GM23248 (cell line): ENCODE measurements around the gene ASPSCR1. TPM values are rescaled to one million over a fixed set of nuclear protein-coding genes. Genes with fewer than 3 reads are reported as not detected.

ENCODE experiments used
- DNase-seq: peaks from one replicate; pipeline ENCODE4 v3.0.0-alpha.2; 2015
- H2AFZ ChIP-seq: fragments of 200-600 bp; sonication (generic); 2 replicates; pipeline ENCODE4 v1.6.1; 2016; ENCODE audit warnings: antibody characterized with exemption
- H3F3A ChIP-seq: fragments of 200-600 bp; sonication (generic); 2 replicates; pipeline ENCODE4 v1.6.1; 2016; ENCODE audit warnings: mild to moderate bottlenecking, antibody characterized with exemption, mixed run types; ENCODE audit not compliant: insufficient read depth
- H3K27ac ChIP-seq: fragments of 200-600 bp; sonication (generic); 2 replicates; pipeline ENCODE4 v1.5.1; 2016; ENCODE audit warnings: mild to moderate bottlenecking
- H3K27me3 ChIP-seq: fragments of 200-600 bp; sonication (generic); replicated peaks from 2 replicates; pipeline ENCODE4 v1.6.1; 2016; ENCODE audit warnings: mild to moderate bottlenecking; ENCODE audit not compliant: insufficient read depth
- H3K36me3 ChIP-seq: fragments of 200-600 bp; sonication (generic); 2 replicates; pipeline ENCODE4 v1.6.1; 2016; ENCODE audit warnings: low read depth, mild to moderate bottlenecking
- H3K4me1 ChIP-seq: fragments of 200-600 bp; sonication (generic); 2 replicates; pipeline ENCODE4 v1.6.1; 2016; ENCODE audit warnings: mild to moderate bottlenecking; ENCODE audit not compliant: insufficient read depth
- H3K4me2 ChIP-seq: fragments of 200-600 bp; sonication (generic); one replicate; pipeline ENCODE4 v1.6.1; 2016; ENCODE audit warnings: mild to moderate bottlenecking; ENCODE audit not compliant: unreplicated experiment
- H3K4me3 ChIP-seq: fragments of 200-600 bp; sonication (generic); 2 replicates; pipeline ENCODE4 v1.5.1; 2016; ENCODE audit warnings: mild to moderate bottlenecking
- H3K79me2 ChIP-seq: fragments of 200-600 bp; sonication (generic); 2 replicates; pipeline ENCODE4 v1.6.1; 2016; ENCODE audit warnings: mild to moderate bottlenecking; ENCODE audit not compliant: insufficient read depth
- H3K9ac ChIP-seq: fragments of 200-600 bp; sonication (generic); 2 replicates; pipeline ENCODE4 v1.6.1; 2016; ENCODE audit warnings: mild to moderate bottlenecking
- H3K9me2 ChIP-seq: fragments of 200-600 bp; sonication (generic); 2 replicates; pipeline ENCODE4 v1.6.1; 2016; ENCODE audit warnings: mixed run types, mild to moderate bottlenecking, moderate library complexity; ENCODE audit not compliant: insufficient read depth
- H3K9me3 ChIP-seq: fragments of 200-600 bp; sonication (generic); one replicate; pipeline ENCODE4 v1.6.1; 2017; ENCODE audit warnings: low read depth
- H4K20me1 ChIP-seq: fragments of 200-600 bp; sonication (generic); 2 replicates; pipeline ENCODE4 v1.6.0; 2016; ENCODE audit not compliant: insufficient read depth
- EZH2 ChIP-seq: fragments of 200-600 bp; sonication (generic); IDR thresholded peaks from 2 replicates; pipeline ENCODE4 v1.6.1; 2018; ENCODE audit warnings: antibody characterized with exemption, mild to moderate bottlenecking; ENCODE audit not compliant: insufficient read depth, poor library complexity, severe bottlenecking
- EZH2phosphoT487 ChIP-seq: fragments of 200-600 bp; sonication (generic); IDR thresholded peaks from 2 replicates; pipeline ENCODE4 v1.6.1; 2018; ENCODE audit warnings: antibody characterized with exemption, moderate library complexity, mild to moderate bottlenecking, low read depth; ENCODE audit not compliant: insufficient read depth
- WGBS, 2 experiments: methylation state at CpG; one replicate each; pipeline ENCODE4 v1.1.6; 2015 to 2017; ENCODE audit warnings: low lambda C conversion rate in 2 of 2, low coverage in 1 of 2; ENCODE audit errors: missing lambda C conversion rate in 2 of 2; 5-methylcytosine and 5-hydroxymethylcytosine counted together
- in situ Hi-C: fragments of 300-500 bp; cut with MboI; formaldehyde crosslinking; loops from 2 replicates; pipeline ENCODE4 v1.15.0; 2020
- polyA plus RNA-seq: library from polyadenylated mRNA; unstranded; fragments of >200 nt; fragmentation: Nextera tagmentation; extraction: Ambion mirVana; gene quantifications from 2 replicates; pipeline ENCODE4 v1.2.1, GENCODE V29; 2016
- total RNA-seq: library from RNA; depleted of rRNA; stranded (reverse); fragments of >200 nt; shearing (Covaris generic); gene quantifications from 2 replicates; pipeline ENCODE4 v1.2.3, GENCODE V29; 2014

Gene ASPSCR1
- total and polyA plus RNA-seq, 2 experiments from 2014 or later: 20.6 to 23.5 TPM

DNA sequence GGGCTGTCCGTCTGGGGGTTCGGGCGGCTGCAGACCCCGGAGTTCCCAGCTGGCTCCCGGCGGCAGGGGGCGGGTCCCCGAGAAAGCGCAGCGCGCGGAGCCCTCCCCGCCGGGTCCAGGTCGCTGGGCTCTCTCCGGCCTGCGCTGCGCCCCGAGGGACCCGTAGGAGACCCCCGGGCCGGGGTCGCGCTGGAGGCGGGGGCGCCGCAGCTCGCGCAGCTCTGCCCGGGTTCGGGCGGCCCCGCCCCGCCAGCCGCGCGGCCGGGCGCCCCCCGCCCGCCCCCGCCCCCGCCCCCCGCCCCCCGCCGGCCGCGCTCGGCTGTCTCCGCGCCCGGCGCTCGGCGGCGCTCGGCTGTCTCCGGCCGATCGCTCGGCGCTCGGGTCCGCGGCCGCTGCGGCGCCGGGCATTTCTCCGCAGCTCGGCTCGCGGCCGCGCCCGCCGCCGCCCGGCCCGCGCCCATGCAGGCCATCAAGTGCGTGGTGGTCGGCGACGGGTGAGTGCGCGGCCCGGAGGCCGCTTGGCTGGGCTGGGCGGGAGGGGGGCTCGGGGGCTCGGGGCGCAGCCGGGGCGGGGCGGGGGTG lies 54.0 kb downstream of the ASPSCR1 start, which contains the start of gene RAC3:
TSS of gene RAC3 (plus strand) at position 376 of the 582 bp plus-strand sequence. CDS start at position 460, 84 bp downstream.
- H3K9me2 ChIP-seq: no peaks in the 10 kb centered on the region
- peak within 1 kb of the TSS; percentile 67 for H3K4me3 ChIP-seq
- no peaks in the 10 kb centered on the region for H3K4me1 ChIP-seq
- WGBS, 2 experiments: 1 to 2% methylated on average over 15 to 17 of the region's 96 CpGs
- no peaks in the 10 kb centered on the region for H4K20me1 ChIP-seq
- H2AFZ ChIP-seq: peak within 1 kb of the TSS; percentile 77
- H3K27ac ChIP-seq: no peak within 1 kb of the TSS
- H3K9ac ChIP-seq: peak within 1 kb of the TSS; percentile 40; the same call in 1 of the 2 replicates
- H3F3A ChIP-seq: no peaks in the 10 kb centered on the region
- TF ChIP-seq EZH2 (no peak), EZH2phosphoT487 (no peak)
- peak within 1 kb of the TSS; percentile 65 for H3K4me2 ChIP-seq
- peak; percentile 69 for DNase-seq
- no peaks in the 10 kb centered on the region for H3K36me3 ChIP-seq
- H3K9me3 ChIP-seq: no peaks in the 10 kb centered on the region
- in situ Hi-C loops: no loop called here
- no peaks in the 10 kb centered on the region for H3K79me2 ChIP-seq
- no peaks in the 10 kb centered on the region for H3K27me3 ChIP-seq

DNA sequence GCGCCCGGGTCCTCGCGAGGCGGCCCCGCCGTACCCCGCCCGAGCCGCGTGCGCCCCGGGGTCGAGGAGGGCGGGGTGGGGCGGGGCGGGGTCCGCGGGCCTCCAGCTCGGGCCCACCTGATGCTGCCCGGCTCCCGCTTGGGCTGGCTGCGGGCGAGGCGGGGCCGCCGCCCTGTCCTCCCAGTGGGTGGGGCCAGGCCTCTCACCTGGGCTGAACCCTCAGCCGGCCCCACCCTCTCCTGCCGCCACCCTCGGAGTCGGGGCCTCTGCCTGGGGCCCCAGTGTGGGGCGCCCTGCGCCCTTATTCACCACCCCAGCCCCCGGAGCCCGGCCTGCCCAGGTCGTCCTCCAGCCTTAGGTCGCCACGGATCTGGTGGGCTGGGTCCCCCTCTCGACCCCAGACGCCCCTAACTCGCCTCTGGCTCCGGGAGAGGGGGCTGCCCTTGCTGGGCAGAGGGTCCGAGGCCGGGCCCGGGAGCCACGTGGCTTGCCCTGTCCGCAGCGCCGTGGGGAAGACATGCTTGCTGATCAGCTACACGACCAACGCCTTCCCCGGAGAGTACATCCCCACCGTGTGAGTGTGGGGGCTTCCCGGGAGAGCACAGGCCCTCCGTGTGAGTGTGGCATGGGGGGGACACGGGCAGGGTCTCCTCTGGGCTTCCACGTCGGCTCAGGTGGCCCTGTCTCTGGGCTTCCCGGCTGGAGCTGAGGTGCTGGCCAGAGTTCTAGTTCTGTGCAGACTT lies 54.6 kb downstream of the ASPSCR1 start:
- H3K4me2 ChIP-seq: peak overlapping the region; percentile 47
- no peaks in the 10 kb centered on the region for H3K27me3 ChIP-seq
- WGBS, 2 experiments: 15 to 17% methylated on average over 29 to 47 of the region's 59 CpGs
- peak overlapping the region; percentile 3; the same call in 1 of the 2 replicates for H3K9ac ChIP-seq
- H2AFZ ChIP-seq: no peak overlapping the region
- H3K9me2 ChIP-seq: no peaks in the 10 kb centered on the region
- in situ Hi-C loops: no loop called here
- H3F3A ChIP-seq: no peaks in the 10 kb centered on the region
- DNase-seq: no peak
- peak overlapping the region; percentile 53 for H3K4me3 ChIP-seq
- H3K79me2 ChIP-seq: no peaks in the 10 kb centered on the region
- H3K9me3 ChIP-seq: no peaks in the 10 kb centered on the region
- H3K27ac ChIP-seq: no peak overlapping the region
- H3K4me1 ChIP-seq: no peaks in the 10 kb centered on the region
- H3K36me3 ChIP-seq: no peaks in the 10 kb centered on the region
- H4K20me1 ChIP-seq: no peaks in the 10 kb centered on the region
- no peak for TF ChIP-seq EZH2phosphoT487
- no peak for TF ChIP-seq EZH2

DNA sequence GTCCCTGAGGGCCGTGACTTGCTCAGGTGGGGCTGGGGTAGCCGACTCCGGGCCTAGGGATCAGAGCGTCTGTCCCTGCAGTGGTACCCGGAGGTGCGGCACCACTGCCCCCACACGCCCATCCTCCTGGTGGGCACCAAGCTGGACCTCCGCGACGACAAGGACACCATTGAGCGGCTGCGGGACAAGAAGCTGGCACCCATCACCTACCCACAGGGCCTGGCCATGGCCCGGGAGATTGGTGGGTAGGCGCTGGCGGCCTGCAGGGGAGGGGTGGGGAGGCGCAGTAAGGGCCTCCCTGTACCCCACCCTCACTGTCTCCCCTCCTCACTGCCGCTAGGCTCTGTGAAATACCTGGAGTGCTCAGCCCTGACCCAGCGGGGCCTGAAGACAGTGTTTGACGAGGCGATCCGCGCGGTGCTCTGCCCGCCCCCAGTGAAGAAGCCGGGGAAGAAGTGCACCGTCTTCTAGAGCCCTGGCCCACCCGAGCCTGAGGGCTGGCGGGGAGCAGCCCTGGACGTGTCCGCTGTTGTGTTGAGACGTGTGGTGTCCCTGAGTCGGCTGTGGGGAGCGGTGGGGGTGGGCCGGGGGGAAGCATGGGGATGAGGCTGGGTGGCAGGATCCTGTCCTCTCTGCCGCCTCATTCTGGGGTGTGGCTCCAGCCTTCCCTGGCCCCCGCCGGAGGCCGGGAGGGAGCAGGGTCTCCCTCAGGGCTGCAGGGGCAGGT lies 56.1 kb downstream of the ASPSCR1 start:
- in situ Hi-C loops: no loop called here
- H3K9me3 ChIP-seq: no peaks in the 10 kb centered on the region
- WGBS, 2 experiments: 94 to 96% methylated on average over 31 to 38 of the region's 38 CpGs

DNA sequence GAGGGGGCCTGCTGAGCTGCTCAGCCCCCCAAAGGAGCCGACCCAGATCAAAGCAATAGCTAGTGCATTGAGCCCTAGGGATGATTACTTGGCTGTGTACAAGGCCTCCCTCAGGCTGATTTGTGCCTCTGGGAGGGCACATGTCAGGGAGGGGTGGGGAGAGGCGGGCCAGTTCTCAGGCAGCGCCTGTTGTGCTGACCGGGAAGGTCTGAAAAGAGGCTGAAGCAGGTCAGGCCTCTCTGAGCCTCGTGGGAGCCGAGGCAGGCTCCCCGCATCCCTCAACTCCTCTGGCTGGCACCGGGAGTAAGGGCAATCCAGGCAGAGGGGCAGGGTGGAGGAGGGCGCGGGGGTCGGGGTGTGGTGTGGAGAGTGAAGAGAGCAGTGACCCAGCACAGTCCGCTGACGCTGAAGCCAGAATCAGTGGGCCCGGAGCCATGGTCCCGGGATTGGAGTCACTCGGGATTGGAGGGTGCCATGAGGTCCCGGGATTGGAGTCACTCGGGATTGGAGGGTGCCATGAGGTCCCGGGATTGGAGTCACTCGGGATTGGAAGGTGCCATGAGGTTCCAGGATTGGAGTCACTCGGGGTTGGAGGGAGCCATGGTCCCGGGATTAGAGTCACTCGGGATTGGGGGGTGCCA lies 57.1 kb downstream of the ASPSCR1 start:
- WGBS, 2 experiments: 58 to 68% methylated on average over 18 to 23 of the region's 23 CpGs
- Histone ChIP-seq H3K4me2 (no peak overlapping the region), H3K79me2 (no peaks in the 10 kb centered on the region), H3K27ac (no peak overlapping the region), H3F3A (no peaks in the 10 kb centered on the region), H3K36me3 (no peaks in the 10 kb centered on the region), H3K4me1 (no peaks in the 10 kb centered on the region), H3K9me2 (no peaks in the 10 kb centered on the region), H3K9ac (no peak overlapping the region), H2AFZ (no peak overlapping the region), H3K27me3 (no peaks in the 10 kb centered on the region), H3K9me3 (no peaks in the 10 kb centered on the region), H3K4me3 (no peak overlapping the region), H4K20me1 (no peaks in the 10 kb centered on the region)
- DNase-seq: no peak
- in situ Hi-C loops: no loop called here
- TF ChIP-seq EZH2phosphoT487: no peak
- no peak for TF ChIP-seq EZH2

More for the DNA sequence above, 56.1 kb downstream of the ASPSCR1 start:
- no peak overlapping the region for H3K9ac ChIP-seq
- H3F3A ChIP-seq: no peaks in the 10 kb centered on the region
- no peak overlapping the region for H3K27ac ChIP-seq
- H3K27me3 ChIP-seq: no peaks in the 10 kb centered on the region
- H4K20me1 ChIP-seq: no peaks in the 10 kb centered on the region
- no peak overlapping the region for H3K4me3 ChIP-seq
- H3K4me1 ChIP-seq: no peaks in the 10 kb centered on the region
- H3K36me3 ChIP-seq: no peaks in the 10 kb centered on the region
- no peak overlapping the region for H2AFZ ChIP-seq
- TF ChIP-seq EZH2phosphoT487 (no peak), EZH2 (no peak)
- no peak for DNase-seq
- no peak overlapping the region for H3K4me2 ChIP-seq
- H3K9me2 ChIP-seq: no peaks in the 10 kb centered on the region
- H3K79me2 ChIP-seq: no peaks in the 10 kb centered on the region
